Activated B cell treated with CpG ODN at 0.5 μM for 24 hours (primary cell): Measurements from ENCODE around the gene PDE4B. TPM values are rescaled to one million over a fixed set of nuclear protein-coding genes. Genes with fewer than 3 reads are reported as not detected.
"Not testable (repeated sequence)": the region's sequence is repeated elsewhere in the genome, so short reads cannot be mapped to it uniquely, and the experiment has no call there.

Source experiments
- ATAC-seq: fragments of 200-7000 bp; cut with Tn5 transposase; one replicate; pipeline ENCODE4 v1.10.0; 2021; ENCODE audit warnings: low read depth, mild to moderate bottlenecking, moderate library complexity
- CTCF ChIA-PET: fragments of 350-600 bp; sonication (Branson Sonifier 250); formaldehyde crosslinking; loops from one replicate; lab custom pipeline; 2021; ENCODE audit warnings: antibody characterized with exemption; lab: Charles Lee
- POLR2A ChIA-PET: fragments of 350-600 bp; sonication (Branson Sonifier 250); formaldehyde crosslinking; loops from one replicate; lab custom pipeline; 2021; ENCODE audit warnings: antibody characterized with exemption; lab: Charles Lee
- DNase-seq: peaks from one replicate; pipeline ENCODE4 v3.0.0; 2022
- H3K27ac Mint-ChIP-seq: one replicate; pipeline ENCODE4 v1.8.0; 2020; ENCODE audit warnings: mixed read lengths
- H3K27me3 Mint-ChIP-seq: one replicate; pipeline ENCODE4 v1.8.0; 2021; ENCODE audit warnings: mixed read lengths
- H3K36me3 Mint-ChIP-seq: one replicate; pipeline ENCODE4 v1.8.0; 2021; ENCODE audit warnings: low read depth, mixed read lengths
- H3K4me1 Mint-ChIP-seq: one replicate; pipeline ENCODE4 v1.8.0; 2021; ENCODE audit warnings: mixed read lengths
- H3K4me3 Mint-ChIP-seq: one replicate; pipeline ENCODE4 v1.8.0; 2020; ENCODE audit warnings: mild to moderate bottlenecking, mixed read lengths
- H3K9me3 Mint-ChIP-seq: one replicate; pipeline ENCODE4 v1.8.0; 2020; ENCODE audit warnings: mixed read lengths
- intact Hi-C: fragments of 100-400 bp; cut with micrococcal nuclease; formaldehyde crosslinking; loops from one replicate; pipeline ENCODE4 v1.15.1; 2024
- total RNA-seq: library from RNA; stranded (reverse); gene quantifications from 2 replicates; pipeline ENCODE4 v1.2.3, GENCODE V29; 2022
- TF ChIP-seq, protein P1 (sequence below): fragments of 200-600 bp; IDR thresholded peaks from one replicate; pipeline ENCODE4 v1.8.0; 2022; ENCODE audit warnings: antibody characterized with exemption, mild to moderate bottlenecking

The PDE4B gene
- total RNA-seq, 1 donor from 2014 or later, result 84.1 TPM

GRCh38 chr1:66317248-66317515 lies 524.5 kb downstream of the PDE4B start:
- Mint-ChIP-seq H3K4me1 (peaks cover 13% of the 10 kb centered on the region), H3K4me3 (no peak overlapping the region), H3K36me3 (no peaks in the 10 kb centered on the region), H3K9me3 (no peaks in the 10 kb centered on the region), H3K27me3 (no peaks in the 10 kb centered on the region), H3K27ac (no peak overlapping the region)
- ChIA-PET CTCF (no interaction called here), POLR2A (interaction anchor here (0.5 kb wide), 1 partner anchor 16 kb away, joined by 4 read pairs; no protein-coding TSS in a partner anchor)
- DNase-seq (no peak), ATAC-seq (no peak)
- intact Hi-C loops, result loop anchor here (2.0 kb wide), 1 partner anchor 16 kb away; no protein-coding TSS in a partner anchor
- TF ChIP-seq, protein P1, sequence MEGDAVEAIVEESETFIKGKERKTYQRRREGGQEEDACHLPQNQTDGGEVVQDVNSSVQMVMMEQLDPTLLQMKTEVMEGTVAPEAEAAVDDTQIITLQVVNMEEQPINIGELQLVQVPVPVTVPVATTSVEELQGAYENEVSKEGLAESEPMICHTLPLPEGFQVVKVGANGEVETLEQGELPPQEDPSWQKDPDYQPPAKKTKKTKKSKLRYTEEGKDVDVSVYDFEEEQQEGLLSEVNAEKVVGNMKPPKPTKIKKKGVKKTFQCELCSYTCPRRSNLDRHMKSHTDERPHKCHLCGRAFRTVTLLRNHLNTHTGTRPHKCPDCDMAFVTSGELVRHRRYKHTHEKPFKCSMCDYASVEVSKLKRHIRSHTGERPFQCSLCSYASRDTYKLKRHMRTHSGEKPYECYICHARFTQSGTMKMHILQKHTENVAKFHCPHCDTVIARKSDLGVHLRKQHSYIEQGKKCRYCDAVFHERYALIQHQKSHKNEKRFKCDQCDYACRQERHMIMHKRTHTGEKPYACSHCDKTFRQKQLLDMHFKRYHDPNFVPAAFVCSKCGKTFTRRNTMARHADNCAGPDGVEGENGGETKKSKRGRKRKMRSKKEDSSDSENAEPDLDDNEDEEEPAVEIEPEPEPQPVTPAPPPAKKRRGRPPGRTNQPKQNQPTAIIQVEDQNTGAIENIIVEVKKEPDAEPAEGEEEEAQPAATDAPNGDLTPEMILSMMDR, result no peak

- Mint-ChIP-seq H3K9me3 (peaks cover 3% of the 10 kb centered on the region), H3K36me3 (no peaks in the 10 kb centered on the region), H3K27ac (no peak overlapping the region), H3K4me1 (peaks cover 15% of the 10 kb centered on the region), H3K4me3 (no peak overlapping the region), H3K27me3 (no peaks in the 10 kb centered on the region)
- ATAC-seq, result no peak
- ChIA-PET CTCF (no interaction called here), POLR2A (no interaction called here)
- TF ChIP-seq, protein P1, result no peak
- no peak for DNase-seq
- intact Hi-C loops, result loop anchor here (1.0 kb wide), 1 partner anchor 10 kb away; no protein-coding TSS in a partner anchor
These were observed 527.5 kb downstream of the PDE4B start for GRCh38 chr1:66320231-66320630.

GRCh38 chr1:66322462-66322861 lies 529.8 kb downstream of the PDE4B start:
- H3K27ac Mint-ChIP-seq, H3K36me3 Mint-ChIP-seq, H3K27me3 Mint-ChIP-seq, H3K9me3 Mint-ChIP-seq, POLR2A ChIA-PET, H3K4me1 Mint-ChIP-seq, DNase-seq, intact Hi-C loops, H3K4me3 Mint-ChIP-seq, ATAC-seq: not testable (repeated sequence)
- CTCF ChIA-PET, result interaction anchor here (1.7 kb wide), 1 partner anchor 124 kb away, joined by 4 read pairs; no protein-coding TSS in a partner anchor

DNA sequence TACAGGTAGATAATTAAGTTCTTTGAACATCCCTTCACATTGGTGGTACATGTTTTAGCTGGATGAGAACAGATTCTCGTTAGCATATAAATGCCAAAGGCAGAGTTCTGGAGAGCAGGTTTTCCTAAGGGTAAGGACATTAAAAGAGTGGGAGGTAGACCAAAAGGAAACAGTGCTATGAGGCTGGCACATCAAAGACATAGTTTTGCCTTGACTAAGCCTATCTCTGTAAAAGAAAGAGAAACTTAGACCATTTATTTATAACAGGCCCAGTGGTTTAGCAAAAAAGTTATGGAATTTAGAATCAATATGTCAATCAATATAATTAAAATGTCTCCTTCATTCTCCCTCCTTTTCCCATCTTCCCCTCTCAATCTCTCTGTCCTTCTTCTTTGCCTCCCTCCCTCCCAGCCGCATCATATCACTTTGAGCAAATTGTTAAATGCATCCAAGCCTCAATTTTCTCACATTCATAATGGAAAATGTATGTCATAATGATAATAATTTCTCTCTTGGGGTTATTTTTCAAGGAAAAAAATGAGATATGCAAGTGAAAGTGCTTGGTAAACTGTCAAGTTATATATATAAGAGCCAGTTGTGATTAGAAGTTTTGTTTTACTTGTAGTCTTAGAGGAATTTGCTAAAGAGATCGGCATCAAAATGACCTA lies 531.4 kb downstream of the PDE4B start:
- TF ChIP-seq, protein P1, result no peak
- no peak for ATAC-seq
- no peak for DNase-seq
- Mint-ChIP-seq H3K4me1 (peaks cover 22% of the 10 kb centered on the region), H3K4me3 (no peak overlapping the region), H3K9me3 (peaks cover 3% of the 10 kb centered on the region), H3K36me3 (no peaks in the 10 kb centered on the region), H3K27ac (no peak overlapping the region), H3K27me3 (no peaks in the 10 kb centered on the region)
- CTCF ChIA-PET, result no interaction called here
- POLR2A ChIA-PET, result no interaction called here
- intact Hi-C loops, result no loop called here

DNA sequence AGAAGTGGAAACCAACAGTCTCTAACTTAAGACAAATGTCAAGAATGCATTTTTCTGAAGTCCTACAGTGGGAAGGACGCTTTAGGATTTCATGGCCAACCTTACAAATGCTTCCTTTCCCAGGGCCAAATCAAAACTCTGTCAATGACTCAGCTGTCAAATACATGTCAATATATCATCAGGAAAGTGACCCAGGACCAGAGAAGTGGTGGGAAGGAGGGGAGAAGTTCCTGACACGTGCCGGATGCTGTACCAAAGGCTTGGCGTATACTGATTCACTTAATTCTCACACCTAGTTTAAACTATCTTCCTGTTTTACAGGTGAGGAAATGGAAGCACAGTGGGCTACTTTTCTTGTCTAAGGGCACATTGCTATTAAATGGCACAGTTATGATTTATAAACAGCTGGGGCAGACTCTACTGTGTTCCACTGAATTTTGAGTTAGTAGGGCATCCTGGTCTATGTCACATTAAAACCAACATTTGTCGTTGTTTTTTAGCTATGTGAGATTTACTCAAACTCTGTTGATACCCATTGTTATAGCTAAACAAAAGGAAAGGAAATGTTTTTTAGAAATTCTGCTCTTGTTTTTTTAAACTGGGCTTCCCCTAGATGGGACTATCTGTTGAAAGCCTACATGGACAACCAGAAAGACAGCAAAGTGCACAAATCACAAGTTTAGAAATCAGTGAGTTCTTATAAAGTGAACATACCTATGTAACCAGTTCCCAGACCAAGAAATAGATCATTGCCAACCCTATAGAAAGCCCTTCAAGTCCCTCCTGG lies 533.1 kb downstream of the PDE4B start:
- POLR2A ChIA-PET, result no interaction called here
- Mint-ChIP-seq H3K27ac (peak overlapping the region; percentile 42), H3K4me1 (peaks cover 38% of the 10 kb centered on the region), H3K36me3 (no peaks in the 10 kb centered on the region), H3K27me3 (no peaks in the 10 kb centered on the region), H3K4me3 (no peak overlapping the region), H3K9me3 (peaks cover 3% of the 10 kb centered on the region)
- intact Hi-C loops, result no loop called here
- ATAC-seq (no peak), DNase-seq (no peak)
- TF ChIP-seq, protein P1, result no peak
- CTCF ChIA-PET, result no interaction called here
